GM18870 (cell line): ENCODE measurements around the gene JADE2.
"Not testable (repeated sequence)": the region's sequence is repeated elsewhere in the genome, so short reads cannot be mapped to it uniquely, and the experiment has no call there.

Experiments
- ATAC-seq: cut with Tn5 transposase; IDR thresholded peaks from one replicate; pipeline ENCODE4 v1.9.1; 2021; ENCODE audit warnings: moderate library complexity; ENCODE audit not compliant: unreplicated experiment

Gene JADE2

DNA sequence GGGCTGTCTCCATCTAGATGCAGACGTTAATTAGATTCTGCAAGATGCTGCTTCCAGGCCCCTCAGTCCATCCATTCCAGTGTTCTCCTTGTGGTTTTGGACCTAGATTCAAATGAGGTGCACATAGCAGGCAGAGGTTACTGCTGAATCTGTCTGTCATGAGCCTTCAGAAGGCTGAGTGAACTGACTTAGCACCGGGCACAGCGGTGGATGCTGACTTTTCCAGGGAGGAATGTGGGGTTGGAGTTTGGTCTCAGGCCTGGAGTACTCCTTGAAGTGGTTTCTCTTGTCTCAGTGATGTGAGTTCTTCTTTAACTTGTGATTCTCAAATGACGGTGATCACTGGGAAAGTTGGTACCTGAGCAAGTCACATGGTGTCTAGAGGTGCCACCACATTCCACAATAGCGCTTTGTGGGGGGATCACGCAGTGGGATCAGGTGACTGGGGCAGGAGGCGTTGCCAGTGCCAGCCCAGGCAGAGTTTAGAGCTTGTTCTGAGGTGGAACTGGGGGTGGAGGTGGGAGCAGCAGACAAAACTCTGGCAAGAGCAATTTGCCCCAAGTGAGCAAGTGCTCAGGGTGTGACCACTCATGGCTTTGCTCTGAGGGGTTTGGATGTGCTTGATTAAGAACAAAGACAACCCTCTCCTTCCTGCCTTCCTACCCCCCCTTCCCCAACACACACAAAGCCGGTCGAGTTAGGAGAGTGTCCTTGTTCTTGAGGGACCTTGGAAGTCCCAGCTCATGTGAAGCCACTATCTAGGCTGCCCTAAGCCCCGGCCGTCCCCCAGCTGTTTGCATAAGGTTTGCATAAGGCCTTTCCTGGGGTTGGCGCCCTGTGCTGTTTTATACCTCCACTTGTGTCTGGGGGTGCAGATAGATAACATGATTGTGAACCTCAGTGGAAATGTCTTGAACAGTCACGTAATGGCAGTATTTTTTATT is 25.1 kb downstream of the JADE2 start:
- ATAC-seq, result no peak

DNA sequence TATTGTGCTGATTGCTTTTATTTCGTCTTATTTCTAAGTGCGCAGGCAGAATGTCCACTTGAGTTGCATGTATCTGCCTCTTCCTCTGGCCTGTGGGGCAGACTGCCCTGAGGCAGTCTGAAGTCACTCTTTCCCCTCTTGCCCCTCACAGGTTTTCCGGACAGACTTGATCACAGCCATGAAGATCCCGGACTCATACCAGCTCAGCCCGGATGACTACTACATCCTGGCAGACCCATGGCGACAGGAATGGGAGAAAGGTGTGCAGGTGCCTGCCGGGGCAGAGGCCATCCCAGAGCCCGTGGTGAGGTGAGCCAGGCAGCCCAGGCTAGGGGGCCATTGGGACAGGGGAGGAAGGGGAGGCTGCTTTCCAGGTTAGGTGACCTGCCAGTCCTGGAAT is 26.4 kb downstream of the JADE2 start:
- ATAC-seq, result no peak

DNA sequence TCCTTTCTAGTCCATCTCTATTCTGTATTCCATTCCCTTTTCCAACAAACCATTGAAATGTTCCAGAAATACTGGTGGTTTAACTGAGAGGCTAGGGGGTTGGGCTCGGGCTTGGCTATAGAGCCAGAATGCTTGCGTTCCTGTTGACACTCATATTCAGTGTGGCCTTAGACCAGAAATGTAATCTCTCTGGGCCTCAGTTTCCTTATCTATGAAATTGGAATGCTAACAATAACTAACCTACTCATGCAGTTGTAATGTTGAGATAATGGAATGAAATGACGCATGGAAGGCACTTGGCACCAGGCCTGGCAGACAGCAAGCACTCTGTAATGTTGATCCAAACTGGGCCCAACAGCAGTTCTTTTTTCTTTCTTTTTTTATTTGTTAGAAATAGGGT is 26.8 kb downstream of the JADE2 start:
- ATAC-seq, result no peak

DNA sequence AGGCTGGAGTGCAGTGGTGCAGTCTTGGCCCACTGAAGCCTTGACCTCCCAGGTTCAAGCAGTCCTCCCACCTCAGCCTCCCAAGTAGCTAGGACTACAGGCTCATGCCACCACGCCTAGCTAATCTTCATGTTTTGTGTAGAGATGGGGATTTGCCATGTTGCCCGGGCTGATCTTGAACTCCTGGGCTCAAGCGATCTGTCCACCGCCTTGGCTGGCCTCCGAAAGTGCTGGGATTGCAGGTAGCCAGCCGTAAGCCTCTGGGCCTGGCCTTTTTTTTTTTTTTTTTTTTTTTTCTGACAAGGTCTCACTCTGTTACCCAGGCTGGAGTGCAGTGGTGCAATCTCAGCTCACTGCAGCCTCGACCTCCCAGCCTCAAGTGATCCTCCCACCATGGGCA is 27.2 kb downstream of the JADE2 start:
- not testable (repeated sequence) for ATAC-seq

DNA sequence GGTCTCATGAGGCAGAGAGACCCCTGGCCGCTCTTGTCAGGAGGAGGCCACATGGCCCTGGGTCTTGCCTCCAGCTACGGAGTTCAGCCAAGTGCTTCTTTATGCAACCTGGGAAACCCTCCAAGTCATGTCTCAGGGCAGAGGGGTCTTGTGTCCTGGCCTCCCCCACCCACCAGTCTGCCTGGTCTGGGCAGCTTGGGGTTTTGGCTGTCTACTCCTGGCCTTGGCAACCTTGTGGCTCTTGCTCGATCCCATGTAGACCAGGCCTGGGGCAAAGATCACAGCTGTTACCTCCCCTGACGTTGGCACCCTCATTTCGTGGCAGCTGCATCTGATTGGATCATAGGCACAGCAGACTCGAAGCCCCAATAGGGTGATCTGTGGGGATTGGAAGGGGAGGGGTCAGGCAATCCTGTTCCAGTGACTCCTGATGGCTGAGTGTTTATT is 28.4 kb downstream of the JADE2 start:
- no peak for ATAC-seq

DNA sequence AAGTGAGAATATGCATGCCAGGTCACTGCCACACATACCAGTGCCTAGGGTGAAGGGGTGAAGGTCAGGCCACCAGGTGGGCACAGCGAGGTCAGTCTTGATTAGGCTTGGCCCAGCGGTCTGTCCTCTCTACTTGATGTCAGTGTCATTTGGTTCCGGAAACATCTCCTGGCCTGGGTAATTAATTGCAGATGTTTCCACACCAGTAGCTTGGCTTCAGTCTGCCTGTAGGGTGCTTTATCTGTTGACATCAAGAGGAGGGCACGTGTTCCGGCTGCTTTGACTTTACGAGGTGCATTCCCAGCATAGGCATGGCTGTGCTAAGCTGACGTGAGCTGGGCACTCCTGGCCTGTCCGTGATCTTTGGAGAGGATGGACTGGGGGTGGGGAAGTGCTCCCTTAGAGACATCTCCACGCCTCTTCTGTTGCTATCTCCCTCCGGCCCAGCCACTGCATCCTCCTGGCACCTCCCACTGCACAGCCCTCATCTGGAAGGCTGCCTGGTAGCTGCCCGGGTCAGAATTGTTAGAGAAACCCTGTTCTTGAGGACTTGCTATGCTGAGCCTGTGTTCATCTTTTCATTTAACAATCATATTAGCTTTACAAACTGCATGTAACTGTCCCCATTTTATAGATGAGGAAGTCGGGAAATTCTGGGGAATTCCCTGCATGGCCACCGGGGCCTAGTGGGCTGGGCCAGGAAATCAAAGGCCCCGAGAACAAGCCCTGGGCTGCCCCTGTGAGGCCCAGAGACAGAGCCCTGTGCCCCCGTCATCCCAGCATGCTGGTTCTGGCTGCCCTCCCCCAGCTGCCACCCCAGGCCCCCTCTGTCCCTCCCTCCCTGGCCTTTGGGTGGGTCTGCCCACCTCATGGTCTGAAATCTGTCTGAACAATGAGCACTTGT is 29.1 kb downstream of the JADE2 start:
- ATAC-seq, result peak; percentile 38

DNA sequence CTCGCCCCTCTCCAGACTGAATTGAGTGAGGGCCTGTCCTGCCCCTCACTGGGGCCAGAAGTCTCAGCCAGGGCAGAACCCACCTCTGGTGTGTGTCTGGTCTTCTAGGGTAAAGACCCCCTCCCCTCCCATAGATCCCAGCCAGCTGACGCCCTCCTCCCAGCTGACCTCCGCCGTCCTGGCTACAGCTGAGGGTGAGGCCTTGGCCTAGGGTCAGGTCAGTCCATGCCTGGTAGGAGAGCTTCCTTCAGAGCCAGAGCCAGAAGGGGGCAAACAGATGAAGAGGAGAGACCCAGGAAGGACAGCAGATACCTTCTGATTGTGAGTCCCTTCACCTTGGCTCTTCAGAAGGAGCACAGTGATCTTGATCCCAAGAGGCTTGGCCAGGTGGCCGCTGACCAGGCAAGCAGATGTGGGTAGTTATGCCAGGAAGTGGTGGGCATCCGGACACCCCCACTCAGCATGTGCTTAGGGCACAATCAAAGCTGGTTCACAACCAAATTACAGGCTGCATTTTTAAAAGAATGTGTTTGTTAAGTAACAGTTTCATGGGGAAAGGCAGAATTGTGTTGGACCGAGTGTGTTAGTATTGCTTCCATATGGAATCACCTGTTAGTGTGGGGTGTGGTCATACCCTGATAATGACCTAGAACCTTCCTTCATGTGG is 29.9 kb downstream of the JADE2 start:
- ATAC-seq, result peak; percentile 15

DNA sequence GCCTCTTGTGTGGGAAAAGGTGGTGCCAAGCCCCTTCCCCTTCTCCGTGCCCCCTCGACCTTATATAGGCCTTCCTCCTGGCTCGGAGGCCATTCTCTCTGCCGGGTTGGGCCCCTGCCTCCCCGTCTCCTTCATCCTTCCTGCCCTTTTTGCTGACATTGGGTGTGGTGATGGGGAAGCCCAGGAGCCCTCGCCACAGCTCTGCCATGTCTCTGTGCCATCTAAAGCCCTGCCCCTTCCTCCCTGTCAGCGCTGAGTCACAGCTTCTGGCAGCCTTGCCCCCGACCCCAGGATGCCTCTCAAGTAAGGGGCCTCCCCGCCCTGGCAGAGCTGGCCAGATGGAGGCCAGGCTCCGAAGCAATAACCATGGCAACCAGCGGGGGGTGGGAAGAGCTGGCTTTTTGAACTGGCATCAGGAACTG is 30.4 kb downstream of the JADE2 start:
- no peak for ATAC-seq

DNA sequence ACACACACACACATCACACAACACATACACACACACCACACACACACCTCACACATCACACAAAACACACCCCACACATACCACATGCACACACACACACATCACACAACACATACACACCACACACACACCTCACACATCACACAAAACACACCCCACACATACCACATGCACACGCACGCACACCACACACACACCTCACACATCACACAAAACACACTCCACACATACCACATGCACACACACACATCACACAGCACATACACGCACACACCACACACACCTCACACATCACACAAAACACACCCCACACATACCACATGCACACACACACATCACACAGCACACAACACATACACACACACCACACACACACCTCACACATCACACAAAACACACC is 31.1 kb downstream of the JADE2 start:
- not testable (repeated sequence) for ATAC-seq

DNA sequence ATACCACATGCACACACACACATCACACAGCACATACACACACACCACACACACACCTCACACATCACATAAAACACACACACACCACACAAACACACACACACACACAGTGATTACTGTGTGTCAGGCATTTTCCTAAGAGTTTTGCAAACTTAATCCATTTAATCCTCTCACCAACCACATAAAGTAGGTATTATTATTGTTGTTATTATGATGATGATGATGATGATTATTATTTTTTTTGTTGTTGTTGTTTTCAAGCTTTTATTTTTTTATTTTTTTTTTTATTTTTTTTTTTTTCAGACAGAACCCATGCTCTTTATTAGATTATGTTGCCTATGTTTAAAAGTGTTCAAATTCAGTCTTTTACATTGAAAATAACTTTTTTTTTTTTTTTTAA is 31.5 kb downstream of the JADE2 start:
- ATAC-seq, result no peak

DNA sequence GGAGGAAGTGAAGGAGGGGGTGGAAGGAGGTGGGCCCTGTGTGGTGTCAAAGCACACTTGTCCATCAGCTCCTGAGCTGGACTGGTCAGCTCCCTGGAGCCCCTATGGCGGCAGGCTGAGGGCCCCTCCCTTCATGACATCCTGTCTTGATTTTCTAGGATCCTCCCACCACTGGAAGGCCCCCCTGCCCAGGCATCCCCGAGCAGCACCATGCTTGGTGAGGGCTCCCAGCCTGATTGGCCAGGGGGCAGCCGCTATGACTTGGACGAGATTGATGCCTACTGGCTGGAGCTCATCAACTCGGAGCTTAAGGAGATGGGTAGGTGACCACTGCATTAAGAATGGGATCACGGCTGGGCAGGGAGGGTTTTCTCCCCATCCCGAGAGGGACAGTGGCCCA is 34.2 kb downstream of the JADE2 start:
- no peak for ATAC-seq

DNA sequence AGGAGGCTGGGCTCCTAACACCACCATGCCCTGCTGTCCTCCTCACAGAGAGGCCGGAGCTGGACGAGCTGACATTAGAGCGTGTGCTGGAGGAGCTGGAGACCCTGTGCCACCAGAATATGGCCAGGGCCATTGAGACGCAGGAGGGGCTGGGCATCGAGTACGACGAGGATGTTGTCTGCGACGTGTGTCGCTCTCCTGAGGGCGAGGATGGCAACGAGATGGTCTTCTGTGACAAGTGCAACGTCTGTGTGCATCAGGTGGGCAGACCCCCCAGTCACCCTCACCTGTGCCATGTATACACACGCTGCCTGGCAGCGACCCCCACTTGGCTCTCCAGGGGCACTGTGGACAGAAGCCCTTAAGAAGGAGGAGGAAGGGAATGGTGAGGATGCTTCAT is 35.2 kb downstream of the JADE2 start:
- no peak for ATAC-seq

DNA sequence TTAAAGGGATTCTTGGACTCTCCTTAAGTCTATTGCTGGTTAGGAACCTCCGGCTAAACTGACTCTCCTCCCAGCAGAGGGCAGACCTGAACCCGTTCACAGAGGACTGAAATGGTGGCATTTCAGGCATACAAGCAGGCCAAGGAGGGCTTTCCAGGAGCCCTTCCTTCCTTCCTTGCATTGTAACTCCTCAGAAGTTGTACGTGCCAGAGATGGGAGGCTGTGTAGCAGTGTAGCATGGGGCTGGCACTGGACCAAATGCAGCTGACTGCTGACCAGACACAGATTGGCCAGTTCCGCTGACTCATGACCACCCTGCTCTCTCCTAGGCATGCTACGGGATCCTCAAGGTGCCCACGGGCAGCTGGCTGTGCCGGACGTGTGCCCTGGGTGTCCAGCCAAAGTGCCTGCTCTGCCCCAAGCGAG is 36.4 kb downstream of the JADE2 start:
- ATAC-seq, result no peak

DNA sequence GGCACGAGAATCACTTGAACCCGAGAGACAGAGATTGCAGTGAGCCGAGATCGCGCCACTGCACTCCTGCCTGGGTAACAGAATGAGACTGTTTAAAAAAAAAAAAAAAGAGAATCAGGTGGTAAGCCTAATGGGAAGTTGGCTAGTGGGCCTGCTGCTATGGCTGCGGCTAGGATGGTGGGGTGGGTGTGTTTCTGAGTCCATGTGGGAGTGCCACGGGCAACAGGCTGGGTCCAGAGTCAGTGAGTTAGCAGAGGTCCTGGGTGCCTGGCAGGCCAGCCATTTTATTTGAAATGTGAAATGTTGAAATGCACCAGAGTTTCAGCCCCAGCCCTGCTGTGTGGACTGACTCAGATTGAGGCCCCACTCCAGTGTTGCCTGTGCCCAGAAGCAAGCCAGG is 37.8 kb downstream of the JADE2 start:
- no peak for ATAC-seq

DNA sequence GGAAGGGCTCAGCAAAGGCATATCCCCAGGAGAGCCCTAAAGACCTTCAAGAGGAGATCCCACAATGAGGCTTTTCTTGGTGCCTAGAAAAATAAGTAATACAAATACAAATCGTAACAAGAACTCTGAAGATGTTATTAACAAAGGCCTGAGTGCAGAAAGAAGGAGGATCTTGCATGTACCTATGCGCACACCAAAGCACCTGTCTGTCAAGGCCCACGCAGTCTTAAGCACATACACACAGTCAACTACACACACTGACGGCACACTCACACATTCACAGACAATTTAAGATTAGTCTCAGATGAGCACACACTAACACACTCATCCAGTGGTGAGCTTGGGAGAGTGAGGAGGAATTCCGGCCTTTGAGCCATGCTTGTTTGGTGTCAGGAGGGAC is 38.5 kb downstream of the JADE2 start:
- no peak for ATAC-seq

DNA sequence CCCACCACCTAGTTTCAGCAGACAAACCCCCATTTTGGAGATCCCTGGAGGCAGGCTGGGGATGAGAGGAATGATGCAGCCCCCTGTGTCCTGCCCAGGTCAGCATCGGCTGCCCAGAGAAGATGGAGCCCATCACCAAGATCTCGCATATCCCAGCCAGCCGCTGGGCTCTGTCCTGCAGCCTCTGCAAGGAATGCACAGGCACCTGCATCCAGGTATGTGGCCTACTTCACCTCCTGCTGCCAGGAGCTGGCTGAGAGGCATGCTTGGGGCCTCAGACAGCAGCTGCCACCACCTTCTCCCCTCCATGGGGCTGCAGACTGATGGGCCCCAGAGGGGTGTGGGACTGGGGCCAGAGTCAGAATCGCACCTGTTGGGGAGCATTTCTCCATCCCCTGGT is 38.9 kb downstream of the JADE2 start:
- no peak for ATAC-seq

DNA sequence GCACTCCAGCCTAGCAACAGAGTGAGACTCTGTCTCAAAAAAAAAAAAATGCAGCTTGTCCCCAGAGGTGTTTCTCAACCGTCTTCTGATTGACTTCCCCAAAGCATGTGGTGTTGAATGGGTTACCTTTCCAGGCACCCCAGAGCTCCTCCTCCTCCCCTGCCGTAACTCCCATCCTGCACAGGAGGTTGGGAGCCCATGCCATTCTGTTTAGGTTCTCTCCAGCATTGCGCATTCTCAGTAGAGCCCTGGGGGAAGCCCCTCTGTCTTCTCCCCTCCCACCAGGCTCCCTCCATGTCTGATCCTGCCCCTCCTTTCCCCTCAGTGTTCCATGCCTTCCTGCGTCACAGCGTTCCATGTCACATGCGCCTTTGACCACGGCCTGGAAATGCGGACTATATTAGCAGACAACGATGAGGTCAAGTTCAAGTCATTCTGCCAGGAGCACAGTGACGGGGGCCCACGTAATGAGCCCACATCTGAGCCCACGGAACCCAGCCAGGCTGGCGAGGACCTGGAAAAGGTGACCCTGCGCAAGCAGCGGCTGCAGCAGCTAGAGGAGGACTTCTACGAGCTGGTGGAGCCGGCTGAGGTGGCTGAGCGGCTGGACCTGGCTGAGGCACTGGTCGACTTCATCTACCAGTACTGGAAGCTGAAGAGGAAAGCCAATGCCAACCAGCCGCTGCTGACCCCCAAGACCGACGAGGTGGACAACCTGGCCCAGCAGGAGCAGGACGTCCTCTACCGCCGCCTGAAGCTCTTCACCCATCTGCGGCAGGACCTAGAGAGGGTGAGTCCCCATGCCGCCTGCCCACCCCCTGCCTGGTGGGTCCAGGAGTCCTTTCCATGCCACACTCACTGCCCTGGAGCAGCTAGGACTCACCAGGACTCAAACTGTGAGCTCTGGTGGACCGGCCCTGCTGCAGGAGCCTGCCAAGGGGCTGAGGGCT is 40.6 kb downstream of the JADE2 start:
- ATAC-seq, result no peak

DNA sequence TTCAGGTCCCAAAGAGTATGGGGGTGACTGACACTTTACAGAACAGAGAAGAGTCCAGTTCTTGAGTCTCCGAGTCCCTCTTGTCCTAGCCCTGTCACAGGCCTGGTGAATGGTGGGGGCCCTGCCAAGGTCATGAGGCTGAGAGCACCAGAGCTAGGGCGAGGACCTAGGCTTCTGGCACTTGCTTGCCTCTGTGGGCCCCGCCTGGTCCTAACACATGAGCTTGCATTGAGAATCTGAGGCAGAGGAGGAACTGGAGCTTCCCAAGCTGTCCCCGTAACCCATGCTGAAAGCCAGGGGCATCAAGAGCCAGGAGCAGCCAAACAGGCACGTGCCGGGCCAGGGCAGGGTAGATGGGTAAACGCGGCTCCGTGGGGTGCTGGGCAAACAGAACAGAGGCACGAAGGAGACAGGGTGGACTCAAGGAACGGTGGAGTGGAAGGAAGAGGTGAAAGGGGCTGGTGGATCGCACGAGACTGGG is 41.3 kb downstream of the JADE2 start:
- no peak for ATAC-seq

DNA sequence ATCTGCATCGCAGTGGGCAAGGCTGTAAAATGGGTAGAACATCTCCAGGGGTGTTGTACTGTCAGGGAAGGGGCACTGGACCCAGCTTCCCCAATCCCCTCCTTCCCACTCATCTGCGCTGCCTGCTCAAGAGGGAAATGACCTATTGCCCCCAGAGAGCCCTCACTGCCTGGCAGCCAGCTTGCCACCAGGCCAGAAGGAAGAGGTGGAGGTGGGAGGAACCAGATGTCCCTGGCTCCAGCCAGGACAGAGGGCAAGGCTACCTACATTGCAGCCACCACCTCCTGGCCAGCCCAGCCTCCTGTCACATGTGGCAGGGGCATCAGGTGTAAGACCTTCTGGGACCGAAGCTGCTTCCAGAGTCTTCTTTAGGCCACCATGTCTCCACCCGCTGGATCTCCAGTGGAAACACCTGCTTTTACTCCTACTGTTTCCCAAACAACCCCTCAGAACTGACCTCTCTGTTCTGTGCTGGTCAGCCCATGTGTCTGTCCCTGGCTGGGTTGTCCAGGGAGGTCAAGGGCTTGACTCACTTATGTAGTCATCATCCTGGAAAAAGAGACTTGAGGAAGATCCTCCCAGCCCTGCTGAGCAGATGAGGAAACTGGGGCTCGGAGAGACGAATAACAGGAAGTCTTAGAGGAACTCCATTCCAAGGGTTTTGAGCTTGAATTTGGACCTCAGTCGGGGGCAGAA is 42.3 kb downstream of the JADE2 start:
- no peak for ATAC-seq
